HepG2 (cell line): Measurements from ENCODE around the gene VSNL1. TPM values are rescaled to one million over a fixed set of nuclear protein-coding genes. Genes with fewer than 3 reads are reported as not detected.

Source experiments
- RBM39 ChIP-seq: fragments of 200-400 bp; formaldehyde crosslinking; IDR thresholded peaks from one replicate; pipeline ENCODE4 v1.6.1; 2018; ENCODE audit warnings: antibody characterized with exemption, mild to moderate bottlenecking, low read depth, low read length; ENCODE audit not compliant: poor library complexity, severe bottlenecking
- SNAI1 ChIP-seq: sonication (generic); formaldehyde crosslinking; IDR thresholded peaks from 2 replicates; pipeline ENCODE4 v1.5.0; 2020; ENCODE audit warnings: mild to moderate bottlenecking, missing genetic modification reagents, borderline replicate concordance
- SPEN ChIP-seq: sonication (generic); formaldehyde crosslinking; IDR thresholded peaks from 2 replicates; pipeline ENCODE4 v1.5.1; 2020; ENCODE audit warnings: low read depth, mild to moderate bottlenecking, missing genetic modification reagents
- SRSF9 ChIP-seq: fragments of 200-400 bp; formaldehyde crosslinking; IDR thresholded peaks from 2 replicates; pipeline ENCODE4 v1.6.1; 2018; ENCODE audit warnings: borderline replicate concordance, mild to moderate bottlenecking, low read depth, low read length; ENCODE audit not compliant: insufficient read depth, poor library complexity, severe bottlenecking
- U2AF1 ChIP-seq: fragments of 200-400 bp; formaldehyde crosslinking; optimal IDR thresholded peaks from 2 replicates; pipeline ENCODE3; 2017; ENCODE audit warnings: mild to moderate bottlenecking, low read depth, low read length
- ZNF772 ChIP-seq: sonication (generic); formaldehyde crosslinking; IDR thresholded peaks from 2 replicates; pipeline ENCODE4 v1.5.0; 2020; ENCODE audit warnings: mild to moderate bottlenecking, missing genetic modification reagents
- ZSCAN22 ChIP-seq: sonication (generic); formaldehyde crosslinking; IDR thresholded peaks from 2 replicates; pipeline ENCODE4 v1.4.0; 2020; ENCODE audit warnings: mild to moderate bottlenecking, missing genetic modification reagents
- polyA plus RNA-seq, 8 experiments: library from polyadenylated mRNA; depleted of rRNA in 3 of 8; stranded (reverse) in 7 of 8; unstranded in 1 of 8; fragments of >200 nt; fragmentation: Illumina TruSeq in 4 of 8; extraction: Trizol in 4 of 8; gene quantifications; 2 replicates each; pipeline versions ENCODE4 v1.2.1 to v1.2.3, GENCODE V29; 2011 to 2016; ENCODE audit warnings: low read depth in 4 of 8, missing spikeins in 1 of 8, mixed read lengths in 1 of 8; ENCODE audit not compliant: insufficient read depth in 1 of 8
- total RNA-seq, 5 experiments: library from RNA; depleted of rRNA; stranded (reverse); fragments of >200 nt; fragmentation: Illumina TruSeq; extraction: Trizol; gene quantifications; 2 replicates each; pipeline ENCODE4 v1.2.3, GENCODE V29; 2016; ENCODE audit warnings: low read depth in 1 of 5
- TF ChIP-seq, protein P1 (sequence below): IDR thresholded peaks from 2 replicates; pipeline ENCODE4 v1.6.1; 2016
- TF ChIP-seq, protein P2 (sequence below): sonication (generic); formaldehyde crosslinking; IDR thresholded peaks from 2 replicates; pipeline ENCODE4 v1.5.0; 2020; ENCODE audit warnings: mild to moderate bottlenecking, missing genetic modification reagents, moderate library complexity
- TF ChIP-seq, protein P3 (sequence below): sonication (generic); formaldehyde crosslinking; IDR thresholded peaks from 2 replicates; pipeline ENCODE4 v1.5.0; 2020; ENCODE audit warnings: mild to moderate bottlenecking, missing genetic modification reagents
- TF ChIP-seq, protein P4 (sequence below): sonication (generic); formaldehyde crosslinking; IDR thresholded peaks from 2 replicates; pipeline ENCODE4 v1.4.0; 2020; ENCODE audit warnings: missing genetic modification reagents
- TF ChIP-seq, protein P5 (sequence below): IDR thresholded peaks from 2 replicates; pipeline ENCODE4 v1.6.1; 2016; ENCODE audit warnings: mild to moderate bottlenecking
- TF ChIP-seq, protein P6 (sequence below): sonication (generic); formaldehyde crosslinking; IDR thresholded peaks from 2 replicates; pipeline ENCODE4 v1.4.0; 2020; ENCODE audit warnings: missing genetic modification reagents, borderline replicate concordance

The VSNL1 gene
- total and polyA plus RNA-seq, 2 of the 13 experiments (the other 11 are each of a cell fraction or from before 2014, with no cell fraction given) = 63.2 to 95.9 TPM

DNA sequence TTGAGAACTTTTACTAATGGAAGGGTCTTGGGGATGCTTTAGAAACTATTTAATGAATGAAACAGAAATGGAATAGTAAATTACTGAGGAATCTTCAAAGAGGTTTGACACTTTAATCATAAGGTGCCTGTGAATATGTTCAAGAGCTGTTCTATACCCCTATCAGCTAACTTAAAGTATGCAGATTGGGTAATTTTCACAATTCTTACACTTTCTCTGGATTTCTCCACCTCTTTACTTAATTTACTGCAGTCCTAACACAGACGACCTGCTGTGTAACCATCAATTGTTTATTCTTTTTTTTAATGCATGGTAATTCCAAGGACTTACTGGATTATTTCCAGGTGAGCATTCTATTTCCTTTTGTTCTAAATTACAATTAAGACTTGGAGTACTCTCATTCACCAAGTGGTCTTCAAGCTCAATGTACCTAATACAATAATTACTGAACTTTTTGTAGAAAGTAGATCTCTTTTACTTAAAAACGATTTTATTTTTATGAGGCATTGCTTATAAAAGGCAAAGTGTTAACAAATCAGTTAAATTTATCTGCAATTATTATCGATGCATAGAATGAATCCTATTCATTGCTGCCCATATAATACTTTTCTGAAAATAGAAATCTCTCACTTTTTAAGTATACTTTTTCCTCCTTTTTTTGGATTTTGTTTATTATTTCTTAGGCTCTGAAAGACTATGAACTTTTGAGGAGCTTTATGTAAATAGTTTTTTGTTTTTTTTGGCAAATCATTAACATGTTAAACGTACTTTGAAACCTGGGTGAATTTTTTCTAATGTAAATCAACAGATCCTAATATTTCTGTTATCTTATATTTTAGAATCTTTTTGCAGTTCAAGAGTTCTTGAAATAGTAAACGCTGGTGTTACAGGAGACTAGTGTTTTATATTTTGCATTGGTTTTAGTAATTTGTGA, 5.5 kb downstream of the VSNL1 start (continued):
- TF ChIP-seq, protein P1, sequence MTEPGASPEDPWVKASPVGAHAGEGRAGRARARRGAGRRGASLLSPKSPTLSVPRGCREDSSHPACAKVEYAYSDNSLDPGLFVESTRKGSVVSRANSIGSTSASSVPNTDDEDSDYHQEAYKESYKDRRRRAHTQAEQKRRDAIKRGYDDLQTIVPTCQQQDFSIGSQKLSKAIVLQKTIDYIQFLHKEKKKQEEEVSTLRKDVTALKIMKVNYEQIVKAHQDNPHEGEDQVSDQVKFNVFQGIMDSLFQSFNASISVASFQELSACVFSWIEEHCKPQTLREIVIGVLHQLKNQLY (CRISPR knock-in tag) = no peak
- TF ChIP-seq ZNF772 (CRISPR knock-in tag) (no peak), SNAI1 (CRISPR knock-in tag) (no peak), RBM39 (no peak), ZSCAN22 (CRISPR knock-in tag) (no peak), SPEN (no peak), SRSF9 (no peak), U2AF1 (no peak)
- TF ChIP-seq, protein P2, sequence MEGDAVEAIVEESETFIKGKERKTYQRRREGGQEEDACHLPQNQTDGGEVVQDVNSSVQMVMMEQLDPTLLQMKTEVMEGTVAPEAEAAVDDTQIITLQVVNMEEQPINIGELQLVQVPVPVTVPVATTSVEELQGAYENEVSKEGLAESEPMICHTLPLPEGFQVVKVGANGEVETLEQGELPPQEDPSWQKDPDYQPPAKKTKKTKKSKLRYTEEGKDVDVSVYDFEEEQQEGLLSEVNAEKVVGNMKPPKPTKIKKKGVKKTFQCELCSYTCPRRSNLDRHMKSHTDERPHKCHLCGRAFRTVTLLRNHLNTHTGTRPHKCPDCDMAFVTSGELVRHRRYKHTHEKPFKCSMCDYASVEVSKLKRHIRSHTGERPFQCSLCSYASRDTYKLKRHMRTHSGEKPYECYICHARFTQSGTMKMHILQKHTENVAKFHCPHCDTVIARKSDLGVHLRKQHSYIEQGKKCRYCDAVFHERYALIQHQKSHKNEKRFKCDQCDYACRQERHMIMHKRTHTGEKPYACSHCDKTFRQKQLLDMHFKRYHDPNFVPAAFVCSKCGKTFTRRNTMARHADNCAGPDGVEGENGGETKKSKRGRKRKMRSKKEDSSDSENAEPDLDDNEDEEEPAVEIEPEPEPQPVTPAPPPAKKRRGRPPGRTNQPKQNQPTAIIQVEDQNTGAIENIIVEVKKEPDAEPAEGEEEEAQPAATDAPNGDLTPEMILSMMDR (CRISPR knock-in tag) = no peak
- TF ChIP-seq, protein P3, sequence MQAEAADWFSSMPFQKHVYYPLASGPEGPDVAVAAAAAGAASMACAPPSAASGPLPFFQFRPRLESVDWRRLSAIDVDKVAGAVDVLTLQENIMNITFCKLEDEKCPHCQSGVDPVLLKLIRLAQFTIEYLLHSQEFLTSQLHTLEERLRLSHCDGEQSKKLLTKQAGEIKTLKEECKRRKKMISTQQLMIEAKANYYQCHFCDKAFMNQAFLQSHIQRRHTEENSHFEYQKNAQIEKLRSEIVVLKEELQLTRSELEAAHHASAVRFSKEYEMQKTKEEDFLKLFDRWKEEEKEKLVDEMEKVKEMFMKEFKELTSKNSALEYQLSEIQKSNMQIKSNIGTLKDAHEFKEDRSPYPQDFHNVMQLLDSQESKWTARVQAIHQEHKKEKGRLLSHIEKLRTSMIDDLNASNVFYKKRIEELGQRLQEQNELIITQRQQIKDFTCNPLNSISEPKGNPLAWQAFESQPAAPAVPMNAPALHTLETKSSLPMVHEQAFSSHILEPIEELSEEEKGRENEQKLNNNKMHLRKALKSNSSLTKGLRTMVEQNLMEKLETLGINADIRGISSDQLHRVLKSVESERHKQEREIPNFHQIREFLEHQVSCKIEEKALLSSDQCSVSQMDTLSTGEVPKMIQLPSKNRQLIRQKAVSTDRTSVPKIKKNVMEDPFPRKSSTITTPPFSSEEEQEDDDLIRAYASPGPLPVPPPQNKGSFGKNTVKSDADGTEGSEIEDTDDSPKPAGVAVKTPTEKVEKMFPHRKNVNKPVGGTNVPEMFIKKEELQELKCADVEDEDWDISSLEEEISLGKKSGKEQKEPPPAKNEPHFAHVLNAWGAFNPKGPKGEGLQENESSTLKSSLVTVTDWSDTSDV (CRISPR knock-in tag) = no peak
- TF ChIP-seq, protein P4, sequence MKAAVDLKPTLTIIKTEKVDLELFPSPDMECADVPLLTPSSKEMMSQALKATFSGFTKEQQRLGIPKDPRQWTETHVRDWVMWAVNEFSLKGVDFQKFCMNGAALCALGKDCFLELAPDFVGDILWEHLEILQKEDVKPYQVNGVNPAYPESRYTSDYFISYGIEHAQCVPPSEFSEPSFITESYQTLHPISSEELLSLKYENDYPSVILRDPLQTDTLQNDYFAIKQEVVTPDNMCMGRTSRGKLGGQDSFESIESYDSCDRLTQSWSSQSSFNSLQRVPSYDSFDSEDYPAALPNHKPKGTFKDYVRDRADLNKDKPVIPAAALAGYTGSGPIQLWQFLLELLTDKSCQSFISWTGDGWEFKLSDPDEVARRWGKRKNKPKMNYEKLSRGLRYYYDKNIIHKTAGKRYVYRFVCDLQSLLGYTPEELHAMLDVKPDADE (CRISPR knock-in tag) = no peak
- TF ChIP-seq, protein P5, sequence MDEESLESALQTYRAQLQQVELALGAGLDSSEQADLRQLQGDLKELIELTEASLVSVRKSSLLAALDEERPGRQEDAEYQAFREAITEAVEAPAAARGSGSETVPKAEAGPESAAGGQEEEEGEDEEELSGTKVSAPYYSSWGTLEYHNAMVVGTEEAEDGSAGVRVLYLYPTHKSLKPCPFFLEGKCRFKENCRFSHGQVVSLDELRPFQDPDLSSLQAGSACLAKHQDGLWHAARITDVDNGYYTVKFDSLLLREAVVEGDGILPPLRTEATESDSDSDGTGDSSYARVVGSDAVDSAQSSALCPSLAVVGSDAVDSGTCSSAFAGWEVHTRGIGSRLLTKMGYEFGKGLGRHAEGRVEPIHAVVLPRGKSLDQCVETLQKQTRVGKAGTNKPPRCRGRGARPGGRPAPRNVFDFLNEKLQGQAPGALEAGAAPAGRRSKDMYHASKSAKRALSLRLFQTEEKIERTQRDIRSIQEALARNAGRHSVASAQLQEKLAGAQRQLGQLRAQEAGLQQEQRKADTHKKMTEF (CRISPR knock-in tag) = no peak
- TF ChIP-seq, protein P6, sequence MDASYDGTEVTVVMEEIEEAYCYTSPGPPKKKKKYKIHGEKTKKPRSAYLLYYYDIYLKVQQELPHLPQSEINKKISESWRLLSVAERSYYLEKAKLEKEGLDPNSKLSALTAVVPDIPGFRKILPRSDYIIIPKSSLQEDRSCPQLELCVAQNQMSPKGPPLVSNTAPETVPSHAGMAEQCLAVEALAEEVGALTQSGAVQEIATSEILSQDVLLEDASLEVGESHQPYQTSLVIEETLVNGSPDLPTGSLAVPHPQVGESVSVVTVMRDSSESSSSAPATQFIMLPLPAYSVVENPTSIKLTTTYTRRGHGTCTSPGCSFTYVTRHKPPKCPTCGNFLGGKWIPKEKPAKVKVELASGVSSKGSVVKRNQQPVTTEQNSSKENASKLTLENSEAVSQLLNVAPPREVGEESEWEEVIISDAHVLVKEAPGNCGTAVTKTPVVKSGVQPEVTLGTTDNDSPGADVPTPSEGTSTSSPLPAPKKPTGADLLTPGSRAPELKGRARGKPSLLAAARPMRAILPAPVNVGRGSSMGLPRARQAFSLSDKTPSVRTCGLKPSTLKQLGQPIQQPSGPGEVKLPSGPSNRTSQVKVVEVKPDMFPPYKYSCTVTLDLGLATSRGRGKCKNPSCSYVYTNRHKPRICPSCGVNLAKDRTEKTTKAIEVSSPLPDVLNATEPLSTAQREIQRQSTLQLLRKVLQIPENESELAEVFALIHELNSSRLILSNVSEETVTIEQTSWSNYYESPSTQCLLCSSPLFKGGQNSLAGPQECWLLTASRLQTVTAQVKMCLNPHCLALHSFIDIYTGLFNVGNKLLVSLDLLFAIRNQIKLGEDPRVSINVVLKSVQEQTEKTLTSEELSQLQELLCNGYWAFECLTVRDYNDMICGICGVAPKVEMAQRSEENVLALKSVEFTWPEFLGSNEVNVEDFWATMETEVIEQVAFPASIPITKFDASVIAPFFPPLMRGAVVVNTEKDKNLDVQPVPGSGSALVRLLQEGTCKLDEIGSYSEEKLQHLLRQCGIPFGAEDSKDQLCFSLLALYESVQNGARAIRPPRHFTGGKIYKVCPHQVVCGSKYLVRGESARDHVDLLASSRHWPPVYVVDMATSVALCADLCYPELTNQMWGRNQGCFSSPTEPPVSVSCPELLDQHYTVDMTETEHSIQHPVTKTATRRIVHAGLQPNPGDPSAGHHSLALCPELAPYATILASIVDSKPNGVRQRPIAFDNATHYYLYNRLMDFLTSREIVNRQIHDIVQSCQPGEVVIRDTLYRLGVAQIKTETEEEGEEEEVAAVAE (CRISPR knock-in tag) = no peak
